GM10266 (cell line): Measurements from ENCODE around the gene CLDN10.
A peak's percentile ranks its signal among the peaks of the same experiment; 100 is the strongest.

Experiments used
- DNase-seq: peaks from one replicate; pipeline ENCODE4 v3.0.0; 2012; ENCODE audit errors: extremely low spot score
- TF ChIP-seq, protein P1 (sequence below): IDR thresholded peaks from 2 replicates; pipeline ENCODE4 v1.5.1; 2012; ENCODE audit warnings: mild to moderate bottlenecking, low read depth; ENCODE audit not compliant: control insufficient read depth, insufficient read depth; ENCODE audit errors: missing control alignments

Gene CLDN10

DNA sequence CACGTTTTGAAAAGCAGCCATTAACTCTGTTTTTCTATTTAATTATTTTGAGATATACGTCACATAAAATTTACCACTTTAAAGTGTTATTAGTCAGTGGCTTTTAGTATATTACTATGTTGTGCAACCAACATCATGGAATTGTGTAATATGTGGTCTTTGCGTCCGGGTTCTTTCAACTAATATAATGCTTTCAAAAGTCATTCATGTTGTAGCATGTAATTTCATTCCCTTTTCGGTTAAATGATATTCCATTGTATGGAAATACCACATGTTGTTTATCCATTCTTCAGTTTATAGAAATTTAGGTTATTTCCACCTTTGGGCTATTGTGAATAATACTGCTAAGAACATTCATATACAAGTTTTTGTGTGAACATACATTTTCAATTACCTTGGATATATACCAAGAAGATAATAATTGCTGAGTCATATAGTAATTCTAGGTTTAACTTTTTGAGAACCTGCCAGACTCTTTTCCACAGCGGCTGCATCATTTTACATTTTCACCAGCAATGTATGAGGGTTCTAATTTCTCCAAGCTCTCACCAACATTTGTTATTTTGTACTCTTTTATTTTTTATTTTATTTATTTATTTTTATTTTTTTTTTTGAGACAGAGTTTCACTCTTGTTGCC is 28.1 kb upstream of the CLDN10 start:
- DNase-seq, result no peak
- TF ChIP-seq, protein P1, sequence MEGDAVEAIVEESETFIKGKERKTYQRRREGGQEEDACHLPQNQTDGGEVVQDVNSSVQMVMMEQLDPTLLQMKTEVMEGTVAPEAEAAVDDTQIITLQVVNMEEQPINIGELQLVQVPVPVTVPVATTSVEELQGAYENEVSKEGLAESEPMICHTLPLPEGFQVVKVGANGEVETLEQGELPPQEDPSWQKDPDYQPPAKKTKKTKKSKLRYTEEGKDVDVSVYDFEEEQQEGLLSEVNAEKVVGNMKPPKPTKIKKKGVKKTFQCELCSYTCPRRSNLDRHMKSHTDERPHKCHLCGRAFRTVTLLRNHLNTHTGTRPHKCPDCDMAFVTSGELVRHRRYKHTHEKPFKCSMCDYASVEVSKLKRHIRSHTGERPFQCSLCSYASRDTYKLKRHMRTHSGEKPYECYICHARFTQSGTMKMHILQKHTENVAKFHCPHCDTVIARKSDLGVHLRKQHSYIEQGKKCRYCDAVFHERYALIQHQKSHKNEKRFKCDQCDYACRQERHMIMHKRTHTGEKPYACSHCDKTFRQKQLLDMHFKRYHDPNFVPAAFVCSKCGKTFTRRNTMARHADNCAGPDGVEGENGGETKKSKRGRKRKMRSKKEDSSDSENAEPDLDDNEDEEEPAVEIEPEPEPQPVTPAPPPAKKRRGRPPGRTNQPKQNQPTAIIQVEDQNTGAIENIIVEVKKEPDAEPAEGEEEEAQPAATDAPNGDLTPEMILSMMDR, result no peak

DNA sequence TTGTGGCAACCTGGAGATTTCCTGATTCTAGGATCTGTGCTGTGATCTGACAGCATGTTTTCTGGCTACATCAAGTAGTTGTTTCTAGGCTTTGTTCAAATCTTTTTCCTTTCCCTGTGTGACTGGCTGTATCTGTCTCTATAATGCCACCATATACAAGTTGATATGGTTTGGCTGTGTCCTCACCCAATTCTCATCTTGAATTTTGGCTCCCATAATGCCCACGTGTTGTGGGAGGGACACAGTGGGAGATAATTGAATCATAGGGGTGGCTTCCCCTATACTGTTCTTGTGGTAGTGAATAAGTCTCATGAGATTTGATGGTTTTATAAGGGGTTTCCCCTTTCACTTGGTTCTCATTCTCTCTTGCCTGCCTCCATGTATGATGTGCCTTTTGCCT is 24.6 kb upstream of the CLDN10 start:
- DNase-seq, result no peak
- TF ChIP-seq, protein P1, result no peak

DNA sequence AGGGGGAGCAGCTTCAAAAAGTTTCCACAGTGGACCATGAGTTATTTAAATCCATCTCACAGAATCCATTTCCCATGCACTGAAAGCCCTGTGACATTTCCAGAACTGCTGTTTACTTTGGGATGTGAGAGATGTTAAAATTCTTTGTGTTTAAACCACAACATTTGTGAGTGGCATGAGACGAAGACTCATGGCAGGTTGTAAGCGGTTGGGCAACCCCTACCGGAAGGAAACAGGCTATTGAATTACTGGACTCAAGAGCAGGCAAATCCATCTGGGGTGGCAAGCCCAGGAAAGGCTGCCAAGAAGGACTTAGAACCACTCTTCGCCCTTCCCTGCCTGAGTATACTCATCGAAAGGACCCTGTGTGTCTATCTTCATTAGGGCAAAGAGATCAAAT is 22.3 kb upstream of the CLDN10 start:
- TF ChIP-seq, protein P1, result no peak
- DNase-seq, result no peak

DNA sequence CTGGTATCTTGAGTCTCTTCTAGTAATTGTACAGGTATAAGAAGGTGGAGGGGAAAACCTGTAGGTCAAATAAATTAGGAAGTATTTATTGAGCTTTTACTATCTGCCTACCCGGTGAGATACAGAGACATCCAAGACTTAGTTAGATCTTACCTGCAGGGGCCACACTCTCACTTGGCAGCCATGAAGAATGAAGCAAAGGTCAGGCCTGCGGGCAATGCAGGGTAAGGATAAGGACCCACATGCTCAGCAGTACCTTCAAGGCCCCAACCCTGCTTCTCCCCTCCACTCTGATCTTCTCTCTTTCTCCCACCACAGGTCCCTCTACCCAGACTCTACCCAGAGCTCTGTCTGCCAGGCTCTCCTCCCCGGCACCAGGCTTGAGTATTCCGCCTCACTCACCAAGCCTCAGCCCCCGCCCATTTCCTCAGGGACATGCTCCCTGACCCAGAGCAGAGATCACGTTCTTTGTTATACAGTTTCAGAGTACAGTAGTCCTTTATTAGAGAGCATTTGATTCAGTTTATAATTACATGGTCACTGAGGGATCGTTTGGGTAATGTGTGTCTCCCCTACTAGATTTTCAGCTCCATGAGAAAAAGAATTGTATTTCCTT is 18.9 kb upstream of the CLDN10 start:
- DNase-seq, result no peak
- TF ChIP-seq, protein P1, result no peak

DNA sequence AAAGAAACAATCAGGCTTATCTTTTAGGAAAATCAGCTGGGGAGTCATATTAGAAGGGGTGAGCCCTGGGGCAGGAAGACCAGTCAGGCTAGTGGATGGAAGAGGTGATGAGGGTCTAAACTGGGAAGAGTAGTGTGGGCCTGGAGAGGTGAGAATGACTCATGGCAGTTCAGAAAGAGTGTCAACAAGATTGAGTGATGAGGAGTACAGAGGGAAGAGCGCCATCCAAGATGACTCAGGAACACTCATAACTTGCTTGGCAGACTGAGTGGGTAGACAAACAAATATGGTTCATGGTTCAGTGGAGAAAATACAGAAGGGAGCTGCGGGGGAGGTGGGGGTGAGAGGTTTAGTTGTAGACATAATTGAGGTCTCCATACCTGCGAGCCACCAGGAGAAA is 17.3 kb upstream of the CLDN10 start:
- DNase-seq, result no peak
- TF ChIP-seq, protein P1, result no peak

- TF ChIP-seq, protein P1, result peak; percentile 49
- no peak for DNase-seq
Observed at GRCh38 chr13:95536632-95537241, 15.8 kb upstream of the CLDN10 start.

DNA sequence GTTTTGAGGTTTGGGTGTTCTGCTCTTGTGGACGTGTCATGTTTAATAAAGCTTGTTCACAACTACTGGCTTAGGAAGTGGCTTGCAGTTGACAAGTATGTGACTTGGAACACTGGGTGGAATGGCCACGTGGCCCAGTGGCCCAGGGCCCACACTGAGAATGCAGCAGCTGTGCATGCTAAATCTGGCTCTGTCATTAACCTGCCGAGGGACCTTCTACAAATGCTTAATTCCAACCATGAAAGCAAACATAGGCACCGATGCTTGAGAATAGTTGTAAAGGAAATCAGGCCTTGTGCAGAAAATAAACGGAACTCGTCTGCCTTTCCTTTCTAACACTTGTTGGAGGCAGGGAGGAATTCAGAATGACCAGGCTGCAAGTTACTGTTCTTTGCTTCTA is 11.6 kb upstream of the CLDN10 start:
- DNase-seq, result no peak
- TF ChIP-seq, protein P1, result no peak
